ENCODE results near the gene ENOSF1. TPM values are rescaled to one million over a fixed set of nuclear protein-coding genes. Genes with fewer than 3 reads are reported as not detected.

The ENOSF1 gene
- total and polyA plus RNA-seq, 12 donors, result 10.5 to 68.3 (median 23.3) TPM

DNA sequence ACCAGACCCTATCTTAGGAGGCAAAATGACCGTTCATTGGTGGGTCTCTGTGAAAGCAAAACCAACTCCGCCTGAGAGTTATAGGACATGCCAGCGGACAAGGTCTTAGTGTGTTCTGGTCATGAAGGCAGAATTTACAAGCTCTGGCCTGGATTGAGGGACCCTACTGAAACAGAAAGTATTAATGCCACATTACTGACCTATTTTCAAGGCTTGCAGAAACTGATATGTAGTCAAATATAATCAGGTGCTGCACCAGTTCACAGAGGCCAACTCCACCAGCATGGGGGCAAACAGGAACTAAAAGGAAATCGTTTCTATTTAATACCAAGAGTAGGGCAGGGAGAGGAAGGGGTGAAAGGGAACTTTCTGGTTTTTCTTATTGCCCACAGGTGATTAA lies 35.3 kb downstream of the ENOSF1 start:
- Histone ChIP-seq H3K36me3 (peaks cover 0 to 93% (median 13%) of the 10 kb centered on the region in 9 donors), H3K27ac (no peak overlapping the region), H3K27me3 (no peaks in the 10 kb centered on the region), H3K4me3 (no peak overlapping the region), H3K4me1 (peaks cover 0 to 7% (median 0%) of the 10 kb centered on the region in 9 donors), H3K9me3 (no peaks in the 10 kb centered on the region)
- TF ChIP-seq, protein P1, sequence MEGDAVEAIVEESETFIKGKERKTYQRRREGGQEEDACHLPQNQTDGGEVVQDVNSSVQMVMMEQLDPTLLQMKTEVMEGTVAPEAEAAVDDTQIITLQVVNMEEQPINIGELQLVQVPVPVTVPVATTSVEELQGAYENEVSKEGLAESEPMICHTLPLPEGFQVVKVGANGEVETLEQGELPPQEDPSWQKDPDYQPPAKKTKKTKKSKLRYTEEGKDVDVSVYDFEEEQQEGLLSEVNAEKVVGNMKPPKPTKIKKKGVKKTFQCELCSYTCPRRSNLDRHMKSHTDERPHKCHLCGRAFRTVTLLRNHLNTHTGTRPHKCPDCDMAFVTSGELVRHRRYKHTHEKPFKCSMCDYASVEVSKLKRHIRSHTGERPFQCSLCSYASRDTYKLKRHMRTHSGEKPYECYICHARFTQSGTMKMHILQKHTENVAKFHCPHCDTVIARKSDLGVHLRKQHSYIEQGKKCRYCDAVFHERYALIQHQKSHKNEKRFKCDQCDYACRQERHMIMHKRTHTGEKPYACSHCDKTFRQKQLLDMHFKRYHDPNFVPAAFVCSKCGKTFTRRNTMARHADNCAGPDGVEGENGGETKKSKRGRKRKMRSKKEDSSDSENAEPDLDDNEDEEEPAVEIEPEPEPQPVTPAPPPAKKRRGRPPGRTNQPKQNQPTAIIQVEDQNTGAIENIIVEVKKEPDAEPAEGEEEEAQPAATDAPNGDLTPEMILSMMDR (IDR thresholded peaks at IDR 0.05), result no peak
- 69 to 79% methylated on average over 4 of the region's 4 CpGs for WGBS, 2 donors
- ATAC-seq, result no peak
- DNase-seq, result no peak
- intact Hi-C loops (cut with DNase I), result no loop called here

DNA sequence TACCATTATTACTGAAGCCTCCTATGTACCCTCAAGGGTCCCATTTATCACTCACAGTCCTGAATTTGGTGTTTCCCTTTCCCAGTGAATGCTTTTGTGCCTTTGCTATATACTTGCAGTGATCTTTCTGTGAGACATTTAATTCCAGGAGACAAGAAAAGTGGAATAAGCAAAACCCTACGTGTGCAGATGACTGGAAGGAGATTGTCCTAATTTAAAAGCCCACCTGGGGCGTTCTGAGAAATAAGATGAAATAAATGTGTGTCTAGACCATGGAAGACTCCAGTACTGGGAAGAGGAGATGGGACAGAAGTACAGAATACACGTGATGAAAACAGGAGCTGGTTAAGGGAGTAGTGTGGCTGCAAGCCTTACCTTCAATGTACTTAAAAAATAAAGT lies 35.7 kb downstream of the ENOSF1 start:
- ATAC-seq, result no peak
- Histone ChIP-seq H3K4me3 (no peak overlapping the region), H3K4me1 (peaks cover 0 to 7% (median 0%) of the 10 kb centered on the region in 9 donors), H3K9me3 (no peaks in the 10 kb centered on the region), H3K27ac (no peak overlapping the region), H3K36me3 (peaks cover 0 to 93% (median 13%) of the 10 kb centered on the region in 9 donors), H3K27me3 (no peaks in the 10 kb centered on the region)
- no peak for DNase-seq
- TF ChIP-seq, protein P1 (IDR thresholded peaks at IDR 0.05), result no peak
- 94 to 95% methylated on average over 3 of the region's 3 CpGs for WGBS, 2 donors
- intact Hi-C loops (cut with DNase I), result no loop called here

DNA sequence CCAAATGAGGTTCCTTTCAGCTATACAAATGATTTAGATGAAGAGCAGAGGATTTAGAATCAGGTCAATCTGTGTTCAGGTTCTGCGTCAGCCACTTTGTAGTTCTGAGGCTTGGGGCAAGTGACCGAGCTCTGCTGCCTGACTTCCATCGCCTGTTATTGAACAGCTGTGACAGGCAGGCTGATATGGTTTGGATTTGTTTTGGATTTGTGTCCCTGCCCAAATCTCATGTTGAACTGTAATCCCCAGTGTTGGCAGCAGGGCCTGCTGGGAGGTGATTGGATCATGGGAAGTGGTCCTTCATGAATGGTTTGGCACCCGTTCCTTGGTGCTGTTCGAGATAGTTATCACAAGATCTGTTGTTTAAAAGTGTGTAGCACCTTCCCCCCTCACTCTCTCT lies 36.4 kb downstream of the ENOSF1 start:
- Histone ChIP-seq H3K36me3 (peaks cover 0 to 93% (median 13%) of the 10 kb centered on the region in 9 donors), H3K4me3 (no peak overlapping the region), H3K9me3 (no peaks in the 10 kb centered on the region), H3K27ac (no peak overlapping the region), H3K4me1 (peaks cover 0 to 7% (median 0%) of the 10 kb centered on the region in 9 donors), H3K27me3 (no peaks in the 10 kb centered on the region)
- DNase-seq (peak in 1 of 2 donors; percentile 33), ATAC-seq (peak in 2 of 8 donors; percentile 30 to 55)
- intact Hi-C loops (cut with DNase I), result no loop called here
- 63 to 75% methylated on average over 5 of the region's 5 CpGs for WGBS, 2 donors
- TF ChIP-seq, protein P1 (IDR thresholded peaks at IDR 0.05), result no peak

DNA sequence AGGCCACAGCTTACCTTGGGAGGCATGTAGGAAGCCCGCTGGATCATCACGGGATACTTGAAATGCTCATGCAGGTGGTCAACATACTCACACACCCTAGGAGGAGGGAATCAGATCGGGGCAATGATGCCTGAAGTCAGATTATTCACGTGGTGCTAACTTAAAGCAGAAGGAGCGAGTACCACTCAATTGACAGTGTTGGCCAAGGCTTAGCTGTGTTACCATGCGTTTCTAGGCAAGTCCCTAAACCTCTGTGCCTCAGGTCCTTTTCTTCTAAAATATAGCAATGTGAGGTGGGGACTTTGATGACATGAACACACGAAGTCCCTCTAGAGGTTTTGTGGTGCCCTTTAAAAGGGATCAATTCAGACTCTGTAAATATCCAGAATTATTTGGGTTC lies 37.1 kb downstream of the ENOSF1 start:
- Histone ChIP-seq H3K27me3 (no peaks in the 10 kb centered on the region), H3K9me3 (no peaks in the 10 kb centered on the region), H3K4me3 (no peak overlapping the region), H3K36me3 (peaks cover 0 to 98% (median 13%) of the 10 kb centered on the region in 9 donors), H3K27ac (no peak overlapping the region), H3K4me1 (peaks cover 0 to 7% (median 0%) of the 10 kb centered on the region in 9 donors)
- intact Hi-C loops (cut with DNase I), result no loop called here
- WGBS, 2 donors, result 96 to 97% methylated on average over 7 of the region's 7 CpGs
- DNase-seq (no peak), ATAC-seq (no peak)
- TF ChIP-seq, protein P1 (IDR thresholded peaks at IDR 0.05), result no peak

Measured in heart right ventricle (tissue), 16 donors.